GM21381 (cell line): ENCODE data around the gene NDUFA11.
"Not testable (repeated sequence)": the region's sequence is repeated elsewhere in the genome, so short reads cannot be mapped to it uniquely, and the experiment has no call there.

Experiments
- ATAC-seq: cut with Tn5 transposase; IDR thresholded peaks from one replicate; pipeline ENCODE4 v1.9.1; 2021; ENCODE audit warnings: mild to moderate bottlenecking, moderate library complexity; ENCODE audit not compliant: unreplicated experiment

NDUFA11 gene

DNA sequence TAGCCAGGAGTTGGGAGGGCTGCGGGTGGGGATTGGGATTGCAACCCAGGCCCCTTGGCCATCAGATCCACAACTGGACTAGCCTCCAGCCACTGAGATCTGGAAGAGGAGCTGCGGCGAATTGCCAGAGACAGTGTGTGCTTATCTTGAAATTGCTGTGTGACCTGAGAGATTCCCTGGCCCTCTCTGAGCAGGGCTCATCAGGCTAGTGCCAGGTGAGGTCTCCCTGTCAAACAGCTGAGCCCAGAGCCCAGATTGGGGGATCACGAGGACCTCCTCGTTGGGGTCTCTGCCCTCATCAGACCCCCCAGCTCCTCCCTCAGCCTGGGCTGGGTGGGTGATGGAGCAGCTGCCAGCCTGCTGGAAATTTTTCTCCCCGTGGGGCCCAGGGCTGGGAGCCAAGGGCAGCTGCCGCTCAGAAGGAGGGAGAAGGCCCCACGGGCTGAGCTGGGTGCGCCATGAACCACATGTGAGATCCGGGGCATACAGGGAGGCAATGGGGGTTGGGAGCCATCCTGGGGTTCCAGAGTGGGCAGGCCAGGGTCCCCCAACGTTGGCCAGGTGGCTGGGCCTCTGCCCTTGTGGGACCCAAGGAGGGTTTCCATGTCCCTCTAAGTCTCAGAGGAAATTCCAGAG, 40.4 kb downstream of the NDUFA11 start:
- ATAC-seq: no peak

DNA sequence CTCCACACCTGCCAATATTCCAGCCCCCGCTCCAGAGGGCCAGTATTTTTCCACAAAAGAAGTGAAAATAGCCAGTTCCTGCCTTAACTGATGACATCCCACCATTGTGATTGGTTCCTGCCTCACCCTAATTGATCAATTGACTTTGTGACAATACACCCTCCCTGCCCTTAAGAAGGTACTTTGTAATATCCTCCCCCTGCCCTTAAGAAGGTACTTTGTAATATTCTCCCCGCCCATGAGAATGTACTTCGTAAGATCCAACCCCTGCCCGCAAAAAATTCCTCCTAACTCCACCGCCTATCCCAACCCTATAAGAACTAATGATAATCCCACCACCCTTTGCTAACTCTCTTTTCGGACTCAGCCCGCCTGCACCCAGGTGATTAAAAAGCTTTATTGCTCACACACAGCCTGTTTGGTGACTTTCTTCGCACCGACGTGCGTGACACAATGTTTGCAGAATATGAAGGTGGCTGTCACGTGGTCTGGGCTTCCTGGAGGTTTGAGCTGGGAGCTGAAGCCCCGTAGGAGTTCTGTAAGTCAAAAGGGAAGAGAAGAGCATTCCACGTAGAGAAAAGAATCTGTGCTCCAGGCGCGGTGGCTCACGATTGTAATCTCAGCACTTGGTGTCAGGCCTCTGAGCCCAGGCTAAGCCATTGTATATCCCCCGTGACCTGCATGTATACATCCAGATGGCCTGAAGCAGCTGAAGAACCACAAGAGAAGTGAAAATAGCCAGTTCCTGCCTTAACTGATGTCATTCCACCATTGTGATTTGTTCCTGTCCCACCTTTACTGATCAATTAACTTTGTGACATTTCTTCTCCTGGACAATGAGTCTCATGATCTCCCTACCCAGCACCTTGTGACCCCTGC, 46.1 kb downstream of the NDUFA11 start:
- ATAC-seq: no peak

- ATAC-seq: not testable (repeated sequence)
Measured at GRCh38 chr19:5855151-5855550, 48.4 kb downstream of the NDUFA11 start.

GRCh38 chr19:5854121-5854520, 49.5 kb downstream of the NDUFA11 start:
- not testable (repeated sequence) for ATAC-seq

DNA sequence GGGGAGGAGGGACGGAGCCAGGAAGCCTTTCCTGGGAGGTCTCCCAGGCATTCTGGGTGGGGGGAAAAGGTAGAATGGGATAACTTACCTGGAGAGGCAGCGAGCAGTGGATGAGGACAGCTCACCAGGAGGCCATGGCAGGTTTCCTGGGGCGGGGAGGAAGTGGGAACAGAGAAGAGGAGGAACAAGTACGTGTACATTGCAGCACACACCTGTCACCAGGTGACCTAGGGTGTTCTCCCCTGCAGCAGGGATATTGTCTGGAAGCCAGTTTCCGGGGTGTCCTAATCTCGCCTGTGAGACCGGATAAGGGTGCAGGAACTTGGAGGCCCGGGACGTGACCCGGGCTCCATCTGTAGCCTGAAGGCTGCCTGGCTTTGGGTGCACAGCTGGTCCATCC, 52.3 kb downstream of the NDUFA11 start, which contains the start of gene FUT3:
Gene FUT3, minus strand, starts transcription at position 148 of the 400 bp plus-strand sequence.
- ATAC-seq: no peak

DNA sequence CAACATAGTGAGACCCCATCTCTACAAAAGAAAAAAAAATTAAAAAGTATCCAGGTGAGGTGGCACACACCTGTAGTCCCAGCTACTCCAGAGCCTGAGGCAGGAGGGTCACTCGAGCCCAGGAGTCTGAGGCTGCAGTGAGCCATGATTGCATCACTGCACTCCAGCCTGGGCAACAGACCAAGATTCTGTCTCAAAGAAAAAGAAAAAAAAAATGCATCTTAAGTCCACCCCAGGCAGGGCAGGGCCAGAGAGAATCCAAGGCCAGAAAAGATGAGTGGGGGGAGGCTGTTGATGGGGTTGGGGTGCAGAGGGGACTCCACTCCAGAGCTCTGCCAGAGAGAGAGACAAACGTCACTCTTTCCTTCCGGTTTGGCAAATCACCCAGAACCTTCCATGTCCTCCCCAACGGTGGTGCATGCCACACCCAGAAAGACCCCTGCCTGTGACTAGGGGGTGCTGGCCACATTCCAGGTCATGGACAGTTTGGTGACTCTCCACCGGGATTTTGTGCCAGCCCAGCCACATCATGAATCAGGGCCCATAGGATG, 52.8 kb downstream of the NDUFA11 start:
- no peak for ATAC-seq

DNA sequence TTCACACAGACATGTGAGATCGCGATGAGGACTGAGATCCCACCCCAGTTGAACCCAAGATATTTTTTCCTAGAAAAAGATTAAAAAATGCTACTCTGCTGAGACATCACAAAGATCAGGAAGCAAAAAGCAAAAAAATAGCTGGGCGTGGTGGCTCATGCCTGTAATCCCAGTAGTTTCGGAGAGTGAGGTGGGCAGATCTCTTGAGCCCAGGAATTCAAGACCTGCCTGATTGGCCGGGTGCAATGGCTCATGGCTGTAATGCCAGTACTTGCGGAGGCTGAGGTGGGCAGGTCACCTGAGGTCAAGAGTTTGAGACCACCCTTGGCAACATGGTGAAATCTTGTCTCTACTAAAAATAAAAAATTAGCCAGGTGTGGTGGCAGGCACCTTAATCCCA, 53.4 kb downstream of the NDUFA11 start:
- ATAC-seq: no peak

DNA sequence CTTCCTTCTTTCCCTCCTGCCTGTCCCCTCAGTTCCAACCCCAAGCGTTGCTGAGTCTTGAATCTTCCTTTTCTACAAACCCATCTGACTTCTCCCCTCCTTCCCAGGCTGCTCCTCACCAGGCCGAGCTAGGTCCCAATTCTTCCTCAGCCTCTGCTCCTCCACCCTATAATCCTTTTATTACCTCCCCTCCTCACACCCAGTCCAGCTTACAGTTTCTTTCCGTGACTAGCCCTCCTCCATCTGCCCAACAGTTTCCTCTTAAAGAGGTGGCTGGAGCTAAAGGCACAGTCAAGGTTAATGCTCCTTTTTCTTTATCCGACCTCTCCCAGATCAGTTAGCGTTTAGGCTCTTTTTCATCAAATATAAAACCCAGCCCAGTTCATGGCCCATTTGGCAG, 55.0 kb downstream of the NDUFA11 start:
- ATAC-seq: not testable (repeated sequence)

DNA sequence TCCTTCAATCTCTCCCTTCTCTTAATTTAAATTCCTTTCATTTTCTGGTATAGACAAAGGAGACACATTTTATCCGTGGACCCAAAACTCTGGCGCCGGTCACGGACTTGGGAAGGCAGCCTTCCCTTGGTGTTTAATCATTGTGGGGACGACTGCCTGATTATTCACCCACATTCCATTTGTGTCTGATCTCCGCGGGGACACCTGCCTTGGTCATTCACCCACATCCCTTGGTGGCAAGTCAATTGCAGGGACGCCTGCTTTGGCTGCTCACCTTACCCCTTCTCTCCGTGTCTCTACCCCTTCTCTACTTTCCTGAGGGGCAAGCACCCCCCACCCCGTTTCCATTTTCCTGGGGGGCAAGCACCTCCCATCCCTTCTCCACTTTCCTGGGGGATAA, 55.7 kb downstream of the NDUFA11 start:
- not testable (repeated sequence) for ATAC-seq
